GM04503 (cell line): Measurements from ENCODE around the gene AUTS2.

Source experiments
- DNase-seq: peaks from one replicate; pipeline ENCODE4 v3.0.0-alpha.2; 2012; ENCODE audit warnings: low read depth

Gene AUTS2

GRCh38 chr7:70602117-70602516 is 1003.8 kb downstream of the AUTS2 start:
- no peak for DNase-seq

GRCh38 chr7:70607281-70607680 is 1009.0 kb downstream of the AUTS2 start:
- no peak for DNase-seq

- DNase-seq: no peak
Measured at GRCh38 chr7:70607759-70608158, 1009.5 kb downstream of the AUTS2 start.

GRCh38 chr7:70608229-70608628 is 1010.0 kb downstream of the AUTS2 start:
- no peak for DNase-seq

GRCh38 chr7:70612811-70613210 is 1014.5 kb downstream of the AUTS2 start:
- no peak for DNase-seq

GRCh38 chr7:70614237-70615045 is 1016.2 kb downstream of the AUTS2 start:
- DNase-seq: no peak

- DNase-seq: no peak
Measured at GRCh38 chr7:70615066-70615606, 1016.9 kb downstream of the AUTS2 start.

GRCh38 chr7:70616211-70616610 is 1017.9 kb downstream of the AUTS2 start:
- no peak for DNase-seq

GRCh38 chr7:70616821-70617220 is 1018.5 kb downstream of the AUTS2 start:
- DNase-seq: no peak

- DNase-seq: no peak
Measured at GRCh38 chr7:70618020-70618551, 1019.8 kb downstream of the AUTS2 start.

GRCh38 chr7:70619130-70619529 is 1020.9 kb downstream of the AUTS2 start:
- no peak for DNase-seq

GRCh38 chr7:70619659-70620058 is 1021.4 kb downstream of the AUTS2 start:
- DNase-seq: no peak

GRCh38 chr7:70620333-70621055 is 1022.2 kb downstream of the AUTS2 start:
- DNase-seq: no peak

GRCh38 chr7:70621954-70622600 is 1023.8 kb downstream of the AUTS2 start:
- DNase-seq: no peak

GRCh38 chr7:70622936-70623335 is 1024.7 kb downstream of the AUTS2 start:
- no peak for DNase-seq

GRCh38 chr7:70624500-70625103 is 1026.3 kb downstream of the AUTS2 start:
- DNase-seq: no peak

GRCh38 chr7:70627461-70627860 is 1029.2 kb downstream of the AUTS2 start:
- DNase-seq: no peak

- no peak for DNase-seq
Measured at GRCh38 chr7:70630440-70630817, 1032.2 kb downstream of the AUTS2 start.

GRCh38 chr7:70630818-70631457 is 1032.7 kb downstream of the AUTS2 start:
- no peak for DNase-seq

GRCh38 chr7:70631718-70632117 is 1033.4 kb downstream of the AUTS2 start:
- DNase-seq: no peak

- DNase-seq: no peak
Measured at GRCh38 chr7:70632400-70632799, 1034.1 kb downstream of the AUTS2 start.

- no peak for DNase-seq
Measured at GRCh38 chr7:70634071-70634470, 1035.8 kb downstream of the AUTS2 start.
